PC-9 (cell line): ENCODE measurements around the gene COASY. TPM values are rescaled to one million over a fixed set of nuclear protein-coding genes. Genes with fewer than 3 reads are reported as not detected.

Source experiments
- BruUV-seq: library from RNA; stranded (reverse); fragments of 400-500 nt; replicated peaks from 2 replicates; lab custom pipeline; 2021; lab: Mats Ljungman, UMichigan
- CTCF ChIA-PET: fragments of 300-600 bp; sonication (Branson Sonifier 250); formaldehyde crosslinking; loops from one replicate; lab custom pipeline; 2022; ENCODE audit warnings: antibody characterized with exemption; lab: Charles Lee
- POLR2A ChIA-PET: fragments of 300-600 bp; sonication (Branson Sonifier 250); formaldehyde crosslinking; loops from one replicate; lab custom pipeline; 2022; ENCODE audit warnings: antibody characterized with exemption; ENCODE audit not compliant: unreplicated experiment; lab: Charles Lee
- DNase-seq, 2 experiments: peaks; one replicate each; pipeline versions ENCODE4 v3.0.0 to v3.0.0-alpha.2; 2015 to 2022; ENCODE audit warnings: mixed read lengths in 1 of 2
- H2AFZ ChIP-seq: fragments of 200-600 bp; sonication (generic); 2 replicates; pipeline ENCODE4 v1.8.1; 2017; ENCODE audit warnings: antibody characterized with exemption
- H3F3A ChIP-seq: fragments of 200-600 bp; sonication (generic); 2 replicates; pipeline ENCODE4 v1.8.1; 2017; ENCODE audit warnings: antibody characterized with exemption, mild to moderate bottlenecking, low read depth; ENCODE audit not compliant: insufficient read depth
- H3K27ac ChIP-seq: fragments of 200-600 bp; sonication (generic); 2 replicates; pipeline ENCODE4 v1.6.1; 2016; ENCODE audit warnings: mixed run types
- H3K27me3 ChIP-seq: fragments of 200-600 bp; sonication (generic); 2 replicates; pipeline ENCODE4 v1.6.1; 2016; ENCODE audit warnings: low read depth, mixed run types; ENCODE audit not compliant: insufficient read depth
- H3K36me3 ChIP-seq: fragments of 200-600 bp; sonication (generic); 2 replicates; pipeline ENCODE4 v1.6.1; 2016; ENCODE audit warnings: low read depth, mixed run types
- H3K4me1 ChIP-seq: fragments of 200-600 bp; sonication (generic); replicated peaks from 2 replicates; pipeline ENCODE4 v1.6.1; 2016; ENCODE audit warnings: mixed run types; ENCODE audit not compliant: insufficient read depth
- H3K4me2 ChIP-seq: fragments of 200-600 bp; sonication (generic); 2 replicates; pipeline ENCODE4 v1.6.1; 2017; ENCODE audit warnings: mixed run types
- H3K4me3 ChIP-seq: fragments of 200-600 bp; sonication (generic); 2 replicates; pipeline ENCODE4 v1.6.1; 2016; ENCODE audit warnings: mixed run types
- H3K79me2 ChIP-seq: fragments of 200-600 bp; sonication (generic); 2 replicates; pipeline ENCODE4 v1.6.1; 2017; ENCODE audit warnings: low read depth, mixed run types
- H3K9me2 ChIP-seq: fragments of 200-600 bp; sonication (generic); 2 replicates; pipeline ENCODE4 v1.8.1; 2017; ENCODE audit warnings: mild to moderate bottlenecking; ENCODE audit not compliant: insufficient read depth
- H3K9me3 ChIP-seq: fragments of 200-600 bp; sonication (generic); 2 replicates; pipeline ENCODE4 v1.8.1; 2016; ENCODE audit warnings: low read depth; ENCODE audit not compliant: insufficient read depth
- H4K20me1 ChIP-seq: fragments of 200-600 bp; sonication (generic); 2 replicates; pipeline ENCODE4 v1.8.1; 2017; ENCODE audit not compliant: insufficient read depth
- CTCF ChIP-seq: fragments of 200-600 bp; sonication (generic); conservative IDR thresholded peaks from 2 replicates; pipeline ENCODE4 v1.6.1; 2017; ENCODE audit warnings: mixed run types, antibody characterized with exemption, mild to moderate bottlenecking, moderate library complexity
- EZH2 ChIP-seq: fragments of 200-600 bp; sonication (generic); IDR thresholded peaks from 2 replicates; pipeline ENCODE4 v1.8.0; 2017; ENCODE audit warnings: antibody characterized with exemption, low read depth
- intact Hi-C: fragments of 100-400 bp; cut with micrococcal nuclease; formaldehyde crosslinking; loops from one replicate; pipeline ENCODE4 v1.10.0; 2022; ENCODE audit not compliant: unreplicated experiment
- total RNA-seq: library from RNA; stranded (reverse); gene quantifications from 2 replicates; pipeline ENCODE4 v1.2.3, GENCODE V29; 2021

The COASY gene
- total RNA-seq, 1 experiment from 2014 or later: 152 TPM

GRCh38 chr17:42525221-42525620, 36.7 kb upstream of the COASY start:
- ChIA-PET POLR2A (no interaction called here), CTCF (no interaction called here)
- H2AFZ ChIP-seq: no peak overlapping the region
- no TSS peak for BruUV-seq
- no peaks in the 10 kb centered on the region for H3K36me3 ChIP-seq
- no peak overlapping the region for H3K4me3 ChIP-seq
- no peak overlapping the region for H3K4me2 ChIP-seq
- no peak overlapping the region for H3K27ac ChIP-seq
- no peaks in the 10 kb centered on the region for H3K9me2 ChIP-seq
- no peak for TF ChIP-seq EZH2
- no peak for TF ChIP-seq CTCF
- H3K27me3 ChIP-seq: no peaks in the 10 kb centered on the region
- peaks cover 18% of the 10 kb centered on the region for H3K4me1 ChIP-seq
- H3K9me3 ChIP-seq: no peaks in the 10 kb centered on the region
- peaks cover 24% of the 10 kb centered on the region for H3F3A ChIP-seq
- no peaks in the 10 kb centered on the region for H4K20me1 ChIP-seq
- intact Hi-C loops: no loop called here
- DNase-seq: no peak
- no peaks in the 10 kb centered on the region for H3K79me2 ChIP-seq

GRCh38 chr17:42526031-42526444, 35.9 kb upstream of the COASY start:
- no peaks in the 10 kb centered on the region for H3K36me3 ChIP-seq
- H3K79me2 ChIP-seq: no peaks in the 10 kb centered on the region
- no peak for DNase-seq
- no peaks in the 10 kb centered on the region for H4K20me1 ChIP-seq
- no TSS peak for BruUV-seq
- ChIA-PET CTCF (interaction anchor here (0.5 kb wide), 1 partner anchor 119 kb away, joined by 5 read pairs; no protein-coding TSS in a partner anchor), POLR2A (no interaction called here)
- peaks cover 9% of the 10 kb centered on the region for H3K4me1 ChIP-seq
- H3F3A ChIP-seq: peaks cover 24% of the 10 kb centered on the region
- H3K4me3 ChIP-seq: no peak overlapping the region
- TF ChIP-seq CTCF (no peak), EZH2 (no peak)
- H3K27me3 ChIP-seq: no peaks in the 10 kb centered on the region
- H3K27ac ChIP-seq: no peak overlapping the region
- no peak overlapping the region for H3K4me2 ChIP-seq
- H2AFZ ChIP-seq: no peak overlapping the region
- intact Hi-C loops: loop anchor here (2.0 kb wide), 1 partner anchor 409 kb away; no protein-coding TSS in a partner anchor
- H3K9me2 ChIP-seq: no peaks in the 10 kb centered on the region
- no peaks in the 10 kb centered on the region for H3K9me3 ChIP-seq

- Histone ChIP-seq H3K79me2 (no peaks in the 10 kb centered on the region), H3K27ac (no peak overlapping the region), H3K4me2 (no peak overlapping the region), H3K9me2 (no peaks in the 10 kb centered on the region), H2AFZ (no peak overlapping the region), H3F3A (peaks cover 31% of the 10 kb centered on the region), H3K27me3 (no peaks in the 10 kb centered on the region), H3K4me1 (peaks cover 9% of the 10 kb centered on the region), H3K9me3 (no peaks in the 10 kb centered on the region), H4K20me1 (no peaks in the 10 kb centered on the region), H3K36me3 (no peaks in the 10 kb centered on the region), H3K4me3 (no peak overlapping the region)
- intact Hi-C loops: loop anchor here (1.0 to 2.0 kb wide), 3 partner anchors 9 to 411 kb away; no protein-coding TSS in a partner anchor
- DNase-seq: no peak
- CTCF ChIA-PET: interaction anchor here (0.6 to 1.1 kb wide), 9 partner anchors 10 to 410 kb away, joined by 3 to 18 read pairs (median 3); partner anchors contain the start of gene STAT3
- no TSS peak for BruUV-seq
- POLR2A ChIA-PET: interaction anchor here (0.6 to 1.0 kb wide), 2 partner anchors 9 to 20 kb away, joined by 4 to 7 read pairs; no protein-coding TSS in a partner anchor
- TF ChIP-seq EZH2 (no peak), CTCF (no peak)
These were observed 34.0 kb upstream of the COASY start for GRCh38 chr17:42527932-42528331.
